ENCODE data around the gene MAN2A2. TPM values are rescaled to one million over a fixed set of nuclear protein-coding genes. Genes with fewer than 3 reads are reported as not detected.

MAN2A2 gene
- total RNA-seq, 1 experiment from 2014 or later = 31.0 TPM

GRCh38 chr15:90860450-90860849 is 42.7 kb upstream of the MAN2A2 start:
- no peaks in the 10 kb centered on the region for H3K27me3 Mint-ChIP-seq (ENCODE audit: low read depth)
- ChIA-PET CTCF (interaction anchor here (0.8 to 1.6 kb wide), 4 partner anchors 9 to 74 kb away, joined by 3 to 11 read pairs (median 4); partner anchors contain the start of gene HDDC3), POLR2A (interaction anchor here (0.7 to 1.2 kb wide), 2 partner anchors 10 to 21 kb away, joined by 3 to 4 read pairs; no protein-coding TSS in a partner anchor)

GRCh38 chr15:90860942-90861675 is 42.0 kb upstream of the MAN2A2 start:
- DNase-seq (ENCODE audit: low spot score) = no peak
- Mint-ChIP-seq H3K4me1 (peaks cover 14% of the 10 kb centered on the region), H3K27me3 (ENCODE audit: low read depth) (no peaks in the 10 kb centered on the region; the same call in 1 of the 2 replicates), H3K36me3 (no peaks in the 10 kb centered on the region), H3K9me3 (no peaks in the 10 kb centered on the region), H3K27ac (0 out of 2 replicates have a peak overlapping the region, but pooled peaks have one; percentile 4), H3K4me3 (no peak overlapping the region)
- no peak for ATAC-seq
- CTCF ChIA-PET = interaction anchor here (0.7 kb wide), 1 partner anchor 22 kb away, joined by 6 read pairs; no protein-coding TSS in a partner anchor
- POLR2A ChIA-PET = no interaction called here
- TF ChIP-seq GABPB1 (CRISPR knock-in tag; IDR thresholded peaks at IDR 0.05) (peak; percentile 99), ZNF416 (CRISPR knock-in tag; IDR thresholded peaks at IDR 0.05) (no peak)

More at GRCh38 chr15:90860450-90860849, 42.7 kb upstream of the MAN2A2 start:
- no peak for ATAC-seq
- no peak for DNase-seq (ENCODE audit: low spot score)
- H3K9me3 Mint-ChIP-seq = no peaks in the 10 kb centered on the region
- no peaks in the 10 kb centered on the region for H3K36me3 Mint-ChIP-seq
- H3K27ac Mint-ChIP-seq = 0 out of 2 replicates have a peak overlapping the region, but pooled peaks have one; percentile 3
- TF ChIP-seq ETV6 (CRISPR knock-in tag; IDR thresholded peaks at IDR 0.05) = no peak
- TF ChIP-seq TEAD1 (CRISPR knock-in tag; IDR thresholded peaks at IDR 0.05) = no peak
- no peak for TF ChIP-seq IRF2 (CRISPR knock-in tag; IDR thresholded peaks at IDR 0.05; ENCODE audit: borderline replicate concordance, low read depth)
- no peak for TF ChIP-seq KAT7 (CRISPR knock-in tag; IDR thresholded peaks at IDR 0.05; ENCODE audit: borderline replicate concordance)
- TF ChIP-seq ZNF425 (CRISPR knock-in tag; conservative IDR thresholded peaks at IDR 0.05) = no peak
- TF ChIP-seq HMGXB4 (CRISPR knock-in tag; IDR thresholded peaks at IDR 0.05) = no peak
- no peak for TF ChIP-seq FOXK1 (CRISPR knock-in tag; IDR thresholded peaks at IDR 0.05)
- no peak for TF ChIP-seq GABPB1 (CRISPR knock-in tag; IDR thresholded peaks at IDR 0.05)
- no peak for TF ChIP-seq EMX1 (CRISPR knock-in tag; IDR thresholded peaks at IDR 0.05)
- TF ChIP-seq, protein P1, sequence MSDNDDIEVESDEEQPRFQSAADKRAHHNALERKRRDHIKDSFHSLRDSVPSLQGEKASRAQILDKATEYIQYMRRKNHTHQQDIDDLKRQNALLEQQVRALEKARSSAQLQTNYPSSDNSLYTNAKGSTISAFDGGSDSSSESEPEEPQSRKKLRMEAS (CRISPR knock-in tag; IDR thresholded peaks at IDR 0.05) = no peak
- TF ChIP-seq, protein P2, sequence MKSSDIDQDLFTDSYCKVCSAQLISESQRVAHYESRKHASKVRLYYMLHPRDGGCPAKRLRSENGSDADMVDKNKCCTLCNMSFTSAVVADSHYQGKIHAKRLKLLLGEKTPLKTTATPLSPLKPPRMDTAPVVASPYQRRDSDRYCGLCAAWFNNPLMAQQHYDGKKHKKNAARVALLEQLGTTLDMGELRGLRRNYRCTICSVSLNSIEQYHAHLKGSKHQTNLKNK (CRISPR knock-in tag; IDR thresholded peaks at IDR 0.05) = no peak
- no peak for TF ChIP-seq ZNF423 (CRISPR knock-in tag; IDR thresholded peaks at IDR 0.05)
- no peak overlapping the region for H3K4me3 Mint-ChIP-seq
- peaks cover 14% of the 10 kb centered on the region for H3K4me1 Mint-ChIP-seq

- no peaks in the 10 kb centered on the region for H3K36me3 Mint-ChIP-seq
- H3K4me3 Mint-ChIP-seq = no peak overlapping the region
- ChIA-PET CTCF (no interaction called here), POLR2A (no interaction called here)
- H3K27ac Mint-ChIP-seq = no peak overlapping the region
- DNase-seq (ENCODE audit: low spot score) (no peak), ATAC-seq (no peak)
- no peaks in the 10 kb centered on the region for H3K9me3 Mint-ChIP-seq
- H3K27me3 Mint-ChIP-seq (ENCODE audit: low read depth) = no peaks in the 10 kb centered on the region; the same call in 1 of the 2 replicates
- H3K4me1 Mint-ChIP-seq = peaks cover 16% of the 10 kb centered on the region
- TF ChIP-seq RELA (CRISPR knock-in tag; IDR thresholded peaks at IDR 0.05; ENCODE audit: borderline replicate concordance) (no peak), GTF2I (CRISPR knock-in tag; conservative IDR thresholded peaks at IDR 0.05) (no peak), KAT7 (CRISPR knock-in tag; IDR thresholded peaks at IDR 0.05; ENCODE audit: borderline replicate concordance) (no peak), ZNF423 (CRISPR knock-in tag; IDR thresholded peaks at IDR 0.05) (no peak), E2F4 (CRISPR knock-in tag; IDR thresholded peaks at IDR 0.05; ENCODE audit: borderline replicate concordance, low read depth) (no peak), ZNF416 (CRISPR knock-in tag; IDR thresholded peaks at IDR 0.05) (no peak)
- TF ChIP-seq, protein P3, sequence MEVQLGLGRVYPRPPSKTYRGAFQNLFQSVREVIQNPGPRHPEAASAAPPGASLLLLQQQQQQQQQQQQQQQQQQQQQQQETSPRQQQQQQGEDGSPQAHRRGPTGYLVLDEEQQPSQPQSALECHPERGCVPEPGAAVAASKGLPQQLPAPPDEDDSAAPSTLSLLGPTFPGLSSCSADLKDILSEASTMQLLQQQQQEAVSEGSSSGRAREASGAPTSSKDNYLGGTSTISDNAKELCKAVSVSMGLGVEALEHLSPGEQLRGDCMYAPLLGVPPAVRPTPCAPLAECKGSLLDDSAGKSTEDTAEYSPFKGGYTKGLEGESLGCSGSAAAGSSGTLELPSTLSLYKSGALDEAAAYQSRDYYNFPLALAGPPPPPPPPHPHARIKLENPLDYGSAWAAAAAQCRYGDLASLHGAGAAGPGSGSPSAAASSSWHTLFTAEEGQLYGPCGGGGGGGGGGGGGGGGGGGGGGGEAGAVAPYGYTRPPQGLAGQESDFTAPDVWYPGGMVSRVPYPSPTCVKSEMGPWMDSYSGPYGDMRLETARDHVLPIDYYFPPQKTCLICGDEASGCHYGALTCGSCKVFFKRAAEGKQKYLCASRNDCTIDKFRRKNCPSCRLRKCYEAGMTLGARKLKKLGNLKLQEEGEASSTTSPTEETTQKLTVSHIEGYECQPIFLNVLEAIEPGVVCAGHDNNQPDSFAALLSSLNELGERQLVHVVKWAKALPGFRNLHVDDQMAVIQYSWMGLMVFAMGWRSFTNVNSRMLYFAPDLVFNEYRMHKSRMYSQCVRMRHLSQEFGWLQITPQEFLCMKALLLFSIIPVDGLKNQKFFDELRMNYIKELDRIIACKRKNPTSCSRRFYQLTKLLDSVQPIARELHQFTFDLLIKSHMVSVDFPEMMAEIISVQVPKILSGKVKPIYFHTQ (CRISPR knock-in tag; IDR thresholded peaks at IDR 0.05) = no peak
- TF ChIP-seq, protein P2 (CRISPR knock-in tag; IDR thresholded peaks at IDR 0.05) = no peak
- TF ChIP-seq, protein P1 (CRISPR knock-in tag; IDR thresholded peaks at IDR 0.05) = no peak
- TF ChIP-seq, protein P4, sequence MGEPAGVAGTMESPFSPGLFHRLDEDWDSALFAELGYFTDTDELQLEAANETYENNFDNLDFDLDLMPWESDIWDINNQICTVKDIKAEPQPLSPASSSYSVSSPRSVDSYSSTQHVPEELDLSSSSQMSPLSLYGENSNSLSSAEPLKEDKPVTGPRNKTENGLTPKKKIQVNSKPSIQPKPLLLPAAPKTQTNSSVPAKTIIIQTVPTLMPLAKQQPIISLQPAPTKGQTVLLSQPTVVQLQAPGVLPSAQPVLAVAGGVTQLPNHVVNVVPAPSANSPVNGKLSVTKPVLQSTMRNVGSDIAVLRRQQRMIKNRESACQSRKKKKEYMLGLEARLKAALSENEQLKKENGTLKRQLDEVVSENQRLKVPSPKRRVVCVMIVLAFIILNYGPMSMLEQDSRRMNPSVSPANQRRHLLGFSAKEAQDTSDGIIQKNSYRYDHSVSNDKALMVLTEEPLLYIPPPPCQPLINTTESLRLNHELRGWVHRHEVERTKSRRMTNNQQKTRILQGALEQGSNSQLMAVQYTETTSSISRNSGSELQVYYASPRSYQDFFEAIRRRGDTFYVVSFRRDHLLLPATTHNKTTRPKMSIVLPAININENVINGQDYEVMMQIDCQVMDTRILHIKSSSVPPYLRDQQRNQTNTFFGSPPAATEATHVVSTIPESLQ (CRISPR knock-in tag; IDR thresholded peaks at IDR 0.05) = no peak
Observed at GRCh38 chr15:90862487-90862886, 40.6 kb upstream of the MAN2A2 start.

Measured in WTC11 (cell line).